Fibroblast of skin of right biceps (primary cell): ENCODE data around the gene DQX1.

Experiments used
- DNase-seq: peaks from one replicate; pipeline ENCODE4 v3.0.0-alpha.2; 2013

DQX1 gene

GRCh38 chr2:74553892-74554819 is 28.1 kb upstream of the DQX1 start, which contains the start of the genes DOK1 and LOXL3:
Gene DOK1 (plus strand): TSS chr2:74554720. CDS start chr2:74554755, 35 bp downstream.
Gene LOXL3 (minus strand): TSS chr2:74553942. CDS start chr2:74552634, 1,308 bp downstream.
- DNase-seq, result peak; percentile 93

- no peak for DNase-seq
These were observed 27.1 kb upstream of the DQX1 start for GRCh38 chr2:74552914-74553811.

- no peak for DNase-seq
These were observed 26.2 kb upstream of the DQX1 start for GRCh38 chr2:74551942-74552913.

- no peak for DNase-seq
These were observed 25.5 kb upstream of the DQX1 start for GRCh38 chr2:74551530-74551929.

GRCh38 chr2:74550231-74550630 is 24.2 kb upstream of the DQX1 start:
- no peak for DNase-seq

- DNase-seq, result peak; percentile 63
These were observed 23.1 kb upstream of the DQX1 start for GRCh38 chr2:74548900-74549826.

GRCh38 chr2:74548285-74548899 is 22.4 kb upstream of the DQX1 start:
- DNase-seq, result no peak

- no peak for DNase-seq
These were observed 20.0 kb upstream of the DQX1 start for GRCh38 chr2:74546004-74546403.

- no peak for DNase-seq
These were observed 18.6 kb upstream of the DQX1 start for GRCh38 chr2:74544634-74545033.

- no peak for DNase-seq
These were observed 16.9 kb upstream of the DQX1 start for GRCh38 chr2:74542978-74543377.

- no peak for DNase-seq
These were observed 14.3 kb upstream of the DQX1 start for GRCh38 chr2:74540291-74540690.

- no peak for DNase-seq
These were observed 12.9 kb upstream of the DQX1 start for GRCh38 chr2:74538881-74539339.

- DNase-seq, result no peak
These were observed 11.1 kb upstream of the DQX1 start for GRCh38 chr2:74537140-74537539.

- no peak for DNase-seq
These were observed 10.3 kb upstream of the DQX1 start for GRCh38 chr2:74536166-74536950.

GRCh38 chr2:74535440-74535965 is 9.5 kb upstream of the DQX1 start:
- DNase-seq, result no peak

- DNase-seq, result no peak
These were observed 8.4 kb upstream of the DQX1 start for GRCh38 chr2:74534411-74534810.

GRCh38 chr2:74533464-74533863 is 7.4 kb upstream of the DQX1 start:
- DNase-seq, result no peak

- DNase-seq, result peak; percentile 50
These were observed 6.2 kb upstream of the DQX1 start for GRCh38 chr2:74532222-74532621.

GRCh38 chr2:74531666-74532065 is 5.6 kb upstream of the DQX1 start:
- no peak for DNase-seq
